ENCODE results near the gene SYNJ2.

Gene SYNJ2

DNA sequence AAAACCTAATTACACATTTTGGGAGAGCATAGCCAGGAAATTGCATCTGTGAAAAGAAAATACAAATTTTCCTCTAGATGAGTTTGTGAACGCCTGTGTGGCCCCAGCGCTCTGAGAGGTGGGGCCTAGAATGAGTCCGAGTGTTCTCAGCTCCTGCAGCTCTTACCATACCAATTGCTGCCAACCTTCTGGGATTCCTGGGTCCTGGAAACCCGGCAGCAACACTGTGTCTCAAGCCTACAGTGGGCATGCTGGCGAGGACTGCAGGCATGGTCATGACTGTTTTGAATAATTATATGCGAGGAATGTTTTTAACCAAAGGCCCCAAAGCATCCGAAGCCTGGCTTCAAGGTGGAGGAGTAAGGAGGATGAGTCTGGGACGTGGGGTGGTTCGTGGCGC, 96.0 kb downstream of the SYNJ2 start:
- TF ChIP-seq EZH2 (IDR thresholded peaks at IDR 0.05; ENCODE audit: borderline replicate concordance, low read depth, low read length, severe bottlenecking): no peak
- TF ChIP-seq CTCF (IDR thresholded peaks at IDR 0.05; ENCODE audit: borderline replicate concordance, extremely low read depth, low read length, poor library complexity, severe bottlenecking): no peak
- Histone ChIP-seq H3K36me3 (ENCODE audit: insufficient read depth, low read length) (peaks cover 43% of the 10 kb centered on the region), H3K4me3 (ENCODE audit: low read depth in 1 of 2, low read length in 2 of 2) (no peak overlapping the region), H3K9me3 (ENCODE audit: insufficient read depth, low read length, severe bottlenecking) (no peaks in the 10 kb centered on the region), H3K9ac (ENCODE audit: low read depth, low read length) (no peak overlapping the region), H2AFZ (ENCODE audit: low read depth, low read length) (no peak overlapping the region), H3K27me3 (ENCODE audit: insufficient read depth, low read length, poor library complexity) (no peaks in the 10 kb centered on the region), H3K4me2 (ENCODE audit: insufficient read depth, low read length) (no peak overlapping the region), H3K79me2 (ENCODE audit: insufficient read depth, low read length) (no peaks in the 10 kb centered on the region), H3K4me1 (ENCODE audit: insufficient read depth, low read length) (no peaks in the 10 kb centered on the region), H4K20me1 (ENCODE audit: insufficient read depth, low read length) (no peaks in the 10 kb centered on the region), H3K27ac (ENCODE audit: low read length) (no peak overlapping the region; the same call in 1 of the 2 replicates)
- DNase-seq (no peak), ATAC-seq (ENCODE audit: insufficient read depth, low read depth) (no peak)

DNA sequence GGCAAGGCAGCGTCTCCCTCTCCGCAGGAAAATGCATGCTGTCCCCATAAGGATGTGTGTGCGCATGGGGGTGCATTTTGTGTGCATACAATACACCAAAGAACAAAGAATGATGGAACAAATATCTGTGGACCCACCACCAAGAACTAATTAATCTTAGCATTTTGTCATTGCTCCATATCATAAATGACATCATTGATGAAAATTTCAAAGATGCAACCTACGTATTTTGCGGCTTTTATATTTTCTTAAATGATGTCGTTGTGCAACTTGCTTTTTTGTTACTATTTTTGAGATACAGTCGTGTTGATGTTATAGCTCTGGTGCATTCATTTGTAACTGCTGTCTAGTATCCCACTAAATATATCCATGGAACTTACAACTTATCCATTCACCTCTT, 96.7 kb downstream of the SYNJ2 start:
- H3K4me1 ChIP-seq (ENCODE audit: insufficient read depth, low read length): no peaks in the 10 kb centered on the region
- ATAC-seq (ENCODE audit: insufficient read depth, low read depth) (no peak), DNase-seq (no peak)
- TF ChIP-seq EZH2 (IDR thresholded peaks at IDR 0.05; ENCODE audit: borderline replicate concordance, low read depth, low read length, severe bottlenecking) (no peak), CTCF (IDR thresholded peaks at IDR 0.05; ENCODE audit: borderline replicate concordance, extremely low read depth, low read length, poor library complexity, severe bottlenecking) (no peak)
- H3K36me3 ChIP-seq (ENCODE audit: insufficient read depth, low read length): peaks cover 47% of the 10 kb centered on the region
- H3K27ac ChIP-seq (ENCODE audit: low read length): no peak overlapping the region
- H4K20me1 ChIP-seq (ENCODE audit: insufficient read depth, low read length): no peaks in the 10 kb centered on the region
- no peak overlapping the region for H3K4me2 ChIP-seq (ENCODE audit: insufficient read depth, low read length)
- no peak overlapping the region for H3K4me3 ChIP-seq (ENCODE audit: low read depth in 1 of 2, low read length in 2 of 2)
- no peaks in the 10 kb centered on the region for H3K79me2 ChIP-seq (ENCODE audit: insufficient read depth, low read length)
- H3K9ac ChIP-seq (ENCODE audit: low read depth, low read length): no peak overlapping the region
- H2AFZ ChIP-seq (ENCODE audit: low read depth, low read length): no peak overlapping the region
- no peaks in the 10 kb centered on the region for H3K9me3 ChIP-seq (ENCODE audit: insufficient read depth, low read length, severe bottlenecking)
- H3K27me3 ChIP-seq (ENCODE audit: insufficient read depth, low read length, poor library complexity): no peaks in the 10 kb centered on the region

- Histone ChIP-seq H3K4me3 (ENCODE audit: low read depth in 1 of 2, low read length in 2 of 2) (no peak overlapping the region), H4K20me1 (ENCODE audit: insufficient read depth, low read length) (no peaks in the 10 kb centered on the region), H3K27ac (ENCODE audit: low read length) (no peak overlapping the region), H3K36me3 (ENCODE audit: insufficient read depth, low read length) (peaks cover 62% of the 10 kb centered on the region), H3K27me3 (ENCODE audit: insufficient read depth, low read length, poor library complexity) (no peaks in the 10 kb centered on the region), H3K9me3 (ENCODE audit: insufficient read depth, low read length, severe bottlenecking) (no peaks in the 10 kb centered on the region), H3K9ac (ENCODE audit: low read depth, low read length) (no peak overlapping the region), H3K79me2 (ENCODE audit: insufficient read depth, low read length) (no peaks in the 10 kb centered on the region), H3K4me1 (ENCODE audit: insufficient read depth, low read length) (peaks cover 10% of the 10 kb centered on the region), H3K4me2 (ENCODE audit: insufficient read depth, low read length) (no peak overlapping the region), H2AFZ (ENCODE audit: low read depth, low read length) (no peak overlapping the region)
- no peak for DNase-seq
- TF ChIP-seq EZH2 (IDR thresholded peaks at IDR 0.05; ENCODE audit: borderline replicate concordance, low read depth, low read length, severe bottlenecking) (no peak), CTCF (IDR thresholded peaks at IDR 0.05; ENCODE audit: borderline replicate concordance, extremely low read depth, low read length, poor library complexity, severe bottlenecking) (no peak)
- no peak for ATAC-seq (ENCODE audit: insufficient read depth, low read depth)
Measured at GRCh38 chr6:158080849-158081656, 99.4 kb downstream of the SYNJ2 start.
